Karpas-422 (cell line): ENCODE measurements around the gene PNKD. TPM values are rescaled to one million over a fixed set of nuclear protein-coding genes. Genes with fewer than 3 reads are reported as not detected.

ENCODE experiments used
- DNase-seq: peaks from one replicate; pipeline ENCODE4 v3.0.0-alpha.2; 2015
- H2AFZ ChIP-seq: fragments of 200-600 bp; sonication (generic); 2 replicates; pipeline ENCODE4 v1.6.1; 2014; ENCODE audit warnings: antibody characterized with exemption, low read length, mixed read lengths
- H3K27ac ChIP-seq: fragments of 200-600 bp; sonication (generic); 2 replicates; pipeline ENCODE4 v1.5.1; 2014; ENCODE audit warnings: mild to moderate bottlenecking, low read length, moderate library complexity
- H3K27me3 ChIP-seq: fragments of 200-600 bp; sonication (generic); 2 replicates; pipeline ENCODE4 v1.6.1; 2014; ENCODE audit warnings: low read length, mixed read lengths
- H3K36me3 ChIP-seq: fragments of 200-600 bp; sonication (generic); 2 replicates; pipeline ENCODE4 v1.6.1; 2014; ENCODE audit warnings: low read length, mixed read lengths; ENCODE audit not compliant: insufficient read depth
- H3K4me1 ChIP-seq: fragments of 200-600 bp; sonication (generic); 2 replicates; pipeline ENCODE4 v1.6.1; 2014; ENCODE audit warnings: mild to moderate bottlenecking, low read length, mixed read lengths
- H3K4me2 ChIP-seq: fragments of 200-600 bp; sonication (generic); 2 replicates; pipeline ENCODE4 v1.6.1; 2014; ENCODE audit warnings: low read length, low read depth, mild to moderate bottlenecking; ENCODE audit not compliant: poor library complexity, severe bottlenecking
- H3K4me3 ChIP-seq: fragments of 200-600 bp; sonication (generic); 2 replicates; pipeline ENCODE4 v1.5.1; 2014; ENCODE audit warnings: mild to moderate bottlenecking, antibody characterized with exemption, low read length, mixed read lengths
- H3K79me2 ChIP-seq: fragments of 200-600 bp; sonication (generic); 2 replicates; pipeline ENCODE4 v1.6.1; 2014; ENCODE audit warnings: mild to moderate bottlenecking, low read length, mixed read lengths
- H3K9ac ChIP-seq: fragments of 200-600 bp; sonication (generic); 2 replicates; pipeline ENCODE4 v1.6.0; 2014; ENCODE audit warnings: low read length
- H3K9me2 ChIP-seq: fragments of 200-600 bp; sonication (generic), shearing (Covaris generic); replicated peaks from 2 replicates; pipeline ENCODE4 v1.6.0; 2014; ENCODE audit warnings: mild to moderate bottlenecking, low read length, moderate library complexity; ENCODE audit not compliant: insufficient read depth
- H3K9me3 ChIP-seq: fragments of 300-700, 200-600 bp; sonication (generic); 2 replicates; pipeline ENCODE4 v1.6.1; 2014; ENCODE audit warnings: low read length, mixed read lengths
- H4K20me1 ChIP-seq: fragments of 200-600 bp; sonication (generic); 2 replicates; pipeline ENCODE4 v1.6.1; 2014; ENCODE audit warnings: mild to moderate bottlenecking, antibody characterized with exemption, low read length, low read depth; ENCODE audit not compliant: insufficient read depth
- total RNA-seq: library from RNA; depleted of rRNA; stranded (reverse); fragments of >200 nt; shearing (Covaris generic); gene quantifications from 2 replicates; pipeline ENCODE4 v1.2.3, GENCODE V29; 2014; ENCODE audit warnings: low replicate concordance

PNKD gene
- total RNA-seq, 1 experiment from 2014 or later: 26.5 TPM

- H3K9me2 ChIP-seq: no peaks in the 10 kb centered on the region
- H3K27me3 ChIP-seq: no peaks in the 10 kb centered on the region
- no peaks in the 10 kb centered on the region for H4K20me1 ChIP-seq
- no peak overlapping the region for H3K9ac ChIP-seq
- no peak overlapping the region for H2AFZ ChIP-seq
- no peak overlapping the region for H3K27ac ChIP-seq
- peaks cover 26% of the 10 kb centered on the region for H3K4me1 ChIP-seq
- H3K4me3 ChIP-seq: no peak overlapping the region
- DNase-seq: no peak
- H3K79me2 ChIP-seq: no peaks in the 10 kb centered on the region
- no peaks in the 10 kb centered on the region for H3K36me3 ChIP-seq
- no peak overlapping the region for H3K4me2 ChIP-seq
- H3K9me3 ChIP-seq: no peaks in the 10 kb centered on the region
These were observed 116.4 kb downstream of the PNKD start for GRCh38 chr2:218386505-218387368.

- Histone ChIP-seq H3K36me3 (no peaks in the 10 kb centered on the region), H3K4me1 (peaks cover 17% of the 10 kb centered on the region), H2AFZ (no peak overlapping the region), H3K79me2 (no peaks in the 10 kb centered on the region), H3K9me3 (no peaks in the 10 kb centered on the region), H4K20me1 (no peaks in the 10 kb centered on the region), H3K27ac (no peak overlapping the region), H3K9ac (no peak overlapping the region), H3K4me3 (no peak overlapping the region), H3K4me2 (no peak overlapping the region), H3K9me2 (no peaks in the 10 kb centered on the region), H3K27me3 (no peaks in the 10 kb centered on the region)
- DNase-seq: peak; percentile 54
These were observed 117.3 kb downstream of the PNKD start for GRCh38 chr2:218387369-218388194.

DNA sequence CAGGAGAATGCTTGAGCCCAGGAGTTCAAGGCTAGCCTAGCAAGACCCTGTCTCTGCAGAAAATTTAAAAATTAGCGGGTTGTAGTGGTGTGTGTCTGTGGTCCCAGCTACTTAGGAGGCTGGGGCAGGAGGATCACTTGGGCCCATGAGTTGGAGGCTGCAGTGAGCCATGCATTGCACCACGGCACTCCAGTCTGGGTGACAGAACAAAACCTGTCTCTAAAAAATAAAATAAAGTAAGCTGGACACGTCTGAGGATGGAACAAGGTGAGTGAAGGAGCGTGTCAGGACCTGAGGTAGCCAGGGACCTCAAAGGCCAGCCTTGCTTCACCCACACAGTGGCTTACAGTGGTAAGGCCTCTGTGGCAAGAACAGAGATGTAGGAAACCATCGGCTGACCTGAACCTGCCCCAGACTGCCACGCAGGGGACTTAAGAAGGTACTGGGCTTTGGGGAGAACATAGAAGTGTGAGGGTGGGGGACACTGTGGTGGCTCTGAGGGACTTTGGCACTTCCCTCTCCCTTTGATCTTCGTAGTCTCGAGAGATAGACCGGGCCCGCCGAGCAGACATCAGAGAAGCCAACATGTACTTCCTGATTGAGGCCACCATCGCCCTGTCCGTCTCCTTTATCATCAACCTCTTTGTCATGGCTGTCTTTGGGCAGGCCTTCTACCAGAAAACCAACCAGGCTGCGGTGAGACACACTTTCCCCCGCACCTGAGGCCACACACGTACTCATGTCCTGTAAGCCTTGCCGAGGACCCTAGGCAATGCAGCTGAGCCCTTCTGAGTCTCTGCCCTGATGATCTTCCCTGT is 119.2 kb downstream of the PNKD start:
- no peaks in the 10 kb centered on the region for H3K27me3 ChIP-seq
- peaks cover 3% of the 10 kb centered on the region; the same call in 1 of the 2 replicates for H3K4me1 ChIP-seq
- no peak overlapping the region for H3K27ac ChIP-seq
- H3K9me3 ChIP-seq: no peaks in the 10 kb centered on the region
- H3K9me2 ChIP-seq: no peaks in the 10 kb centered on the region
- no peak overlapping the region for H3K9ac ChIP-seq
- H3K36me3 ChIP-seq: no peaks in the 10 kb centered on the region
- H3K4me2 ChIP-seq: no peak overlapping the region
- H3K4me3 ChIP-seq: no peak overlapping the region
- no peaks in the 10 kb centered on the region for H4K20me1 ChIP-seq
- DNase-seq: peak; percentile 37
- no peak overlapping the region for H2AFZ ChIP-seq
- no peaks in the 10 kb centered on the region for H3K79me2 ChIP-seq

GRCh38 chr2:218391202-218391601 is 120.9 kb downstream of the PNKD start:
- Histone ChIP-seq H4K20me1 (no peaks in the 10 kb centered on the region), H3K4me2 (no peak overlapping the region), H3K27ac (no peak overlapping the region), H3K9me2 (no peaks in the 10 kb centered on the region), H3K9me3 (no peaks in the 10 kb centered on the region), H3K4me1 (peaks cover 12% of the 10 kb centered on the region), H2AFZ (no peak overlapping the region), H3K79me2 (no peaks in the 10 kb centered on the region), H3K4me3 (no peak overlapping the region), H3K27me3 (no peaks in the 10 kb centered on the region), H3K9ac (no peak overlapping the region), H3K36me3 (no peaks in the 10 kb centered on the region)
- DNase-seq: no peak

- peaks cover 21% of the 10 kb centered on the region for H3K4me1 ChIP-seq
- no peaks in the 10 kb centered on the region for H3K79me2 ChIP-seq
- no peak overlapping the region for H3K9ac ChIP-seq
- H3K9me3 ChIP-seq: no peaks in the 10 kb centered on the region
- no peak overlapping the region for H3K4me3 ChIP-seq
- no peaks in the 10 kb centered on the region for H3K36me3 ChIP-seq
- no peaks in the 10 kb centered on the region for H4K20me1 ChIP-seq
- no peak for DNase-seq
- no peaks in the 10 kb centered on the region for H3K27me3 ChIP-seq
- H3K4me2 ChIP-seq: no peak overlapping the region
- H3K27ac ChIP-seq: no peak overlapping the region
- no peaks in the 10 kb centered on the region for H3K9me2 ChIP-seq
- H2AFZ ChIP-seq: no peak overlapping the region
These were observed 122.1 kb downstream of the PNKD start for GRCh38 chr2:218392459-218392858.

DNA sequence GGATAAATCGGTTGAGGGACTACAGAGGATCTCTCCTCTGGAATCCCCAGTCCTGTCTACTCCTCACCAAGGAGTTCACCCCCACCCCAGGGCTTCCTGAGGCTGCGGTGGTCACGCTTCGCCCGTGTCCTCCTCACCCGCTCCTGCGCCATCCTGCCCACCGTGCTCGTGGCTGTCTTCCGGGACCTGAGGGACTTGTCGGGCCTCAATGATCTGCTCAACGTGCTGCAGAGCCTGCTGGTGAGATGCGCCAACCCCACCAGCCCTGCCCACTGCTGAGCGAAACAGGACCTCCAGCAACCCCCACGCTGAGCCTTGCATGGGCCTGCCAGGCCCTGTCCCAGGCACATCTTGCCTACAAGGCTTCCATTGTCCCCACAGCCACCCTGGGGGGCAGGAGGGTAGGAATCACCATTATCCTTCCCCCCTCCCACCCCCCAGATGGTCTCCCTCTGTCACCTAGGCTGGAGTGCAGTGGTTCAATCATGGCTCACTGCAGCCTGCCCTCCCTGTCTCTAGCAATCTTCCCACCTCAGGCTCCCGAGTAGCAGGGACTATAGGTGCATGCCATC is 122.7 kb downstream of the PNKD start:
- Histone ChIP-seq H3K4me3 (no peak overlapping the region), H3K9me3 (no peaks in the 10 kb centered on the region), H2AFZ (no peak overlapping the region), H3K9ac (no peak overlapping the region), H3K36me3 (no peaks in the 10 kb centered on the region), H4K20me1 (no peaks in the 10 kb centered on the region), H3K27me3 (no peaks in the 10 kb centered on the region), H3K27ac (no peak overlapping the region), H3K4me1 (peaks cover 27% of the 10 kb centered on the region), H3K9me2 (no peaks in the 10 kb centered on the region), H3K4me2 (no peak overlapping the region), H3K79me2 (no peaks in the 10 kb centered on the region)
- peak; percentile 35 for DNase-seq

DNA sequence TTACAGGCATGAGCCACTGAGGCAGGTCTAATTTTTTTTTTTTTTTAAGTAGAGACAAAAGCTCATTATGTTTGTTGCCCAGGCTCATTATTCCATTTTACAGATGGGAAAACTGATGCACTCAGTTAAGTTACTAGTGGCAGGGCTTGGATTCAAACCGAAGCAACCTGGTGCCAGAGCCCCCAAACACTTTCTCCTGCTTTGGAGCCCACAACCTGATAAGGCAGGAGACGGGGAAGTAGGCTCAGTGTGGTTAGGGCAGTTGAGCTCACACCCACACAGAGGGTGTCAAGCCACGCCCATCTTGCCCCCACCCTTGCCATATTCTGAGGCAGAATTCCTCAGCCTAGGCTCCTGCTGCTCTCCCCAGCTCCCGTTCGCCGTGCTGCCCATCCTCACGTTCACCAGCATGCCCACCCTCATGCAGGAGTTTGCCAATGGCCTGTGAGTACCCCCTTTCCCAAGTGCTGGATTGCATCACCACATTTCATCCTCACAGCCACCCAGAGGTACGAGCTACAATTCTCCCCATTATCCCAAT is 123.5 kb downstream of the PNKD start:
- Histone ChIP-seq H3K9me3 (no peaks in the 10 kb centered on the region), H3K9me2 (no peaks in the 10 kb centered on the region), H2AFZ (no peak overlapping the region), H3K4me1 (peaks cover 35% of the 10 kb centered on the region), H4K20me1 (no peaks in the 10 kb centered on the region), H3K27me3 (no peaks in the 10 kb centered on the region), H3K79me2 (no peaks in the 10 kb centered on the region), H3K27ac (no peak overlapping the region), H3K4me2 (no peak overlapping the region), H3K36me3 (no peaks in the 10 kb centered on the region), H3K9ac (no peak overlapping the region), H3K4me3 (no peak overlapping the region)
- no peak for DNase-seq
